Hematopoietic multipotent progenitor cell treated with erythropoietin and hydrocortisone succinate and interleukin-3 and kit ligand, for 6 days (in vitro differentiated cells): Measurements from ENCODE around the gene RNF212.
"Not testable (repeated sequence)": the region's sequence is repeated elsewhere in the genome, so short reads cannot be mapped to it uniquely, and the experiment has no call there.

Source experiments
- DNase-seq: peaks from one replicate; pipeline ENCODE4 v3.0.0-alpha.2; 2015

The RNF212 gene

DNA sequence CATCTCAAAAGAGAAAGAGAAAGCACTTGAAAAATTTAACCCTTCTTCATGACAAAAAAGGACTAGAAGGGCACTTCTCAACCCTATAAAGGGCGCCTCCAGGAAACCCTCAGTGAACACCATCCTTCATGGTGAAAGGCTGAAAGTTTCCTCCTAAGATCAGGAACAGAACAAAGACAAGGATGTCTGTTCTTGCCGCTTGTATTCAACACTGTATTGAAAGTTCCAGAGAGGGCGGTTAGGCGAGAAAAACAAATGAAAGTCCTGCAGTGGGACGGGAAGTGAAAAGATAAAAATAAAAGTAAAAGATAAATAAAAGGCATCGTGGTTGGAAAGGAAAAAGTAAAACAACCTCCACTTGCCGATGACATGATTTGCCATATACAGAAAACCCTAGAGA, 50.9 kb downstream of the RNF212 start:
- no peak for DNase-seq

DNA sequence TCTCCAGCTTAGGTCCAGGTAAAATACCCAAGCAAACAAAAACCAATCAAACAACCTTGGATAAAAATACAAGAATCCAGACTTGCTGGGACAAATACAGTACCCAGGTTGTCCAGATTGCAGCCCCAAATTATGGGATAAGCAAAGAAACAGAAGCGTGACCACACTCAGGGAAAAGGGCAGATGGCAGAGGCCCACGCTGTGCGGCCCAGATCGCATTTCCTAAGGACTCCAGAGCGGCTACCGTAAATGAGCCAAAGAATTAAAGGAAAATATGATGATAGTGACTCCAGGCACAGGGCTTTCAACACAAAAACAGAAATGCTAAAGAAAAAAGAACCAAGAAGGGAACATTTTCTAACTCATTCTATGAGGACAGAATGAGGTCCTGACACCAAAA, 51.6 kb downstream of the RNF212 start:
- no peak for DNase-seq

- no peak for DNase-seq
Measured at GRCh38 chr4:1061056-1061700, 52.2 kb downstream of the RNF212 start.

GRCh38 chr4:1060621-1061020, 52.7 kb downstream of the RNF212 start:
- DNase-seq = no peak

DNA sequence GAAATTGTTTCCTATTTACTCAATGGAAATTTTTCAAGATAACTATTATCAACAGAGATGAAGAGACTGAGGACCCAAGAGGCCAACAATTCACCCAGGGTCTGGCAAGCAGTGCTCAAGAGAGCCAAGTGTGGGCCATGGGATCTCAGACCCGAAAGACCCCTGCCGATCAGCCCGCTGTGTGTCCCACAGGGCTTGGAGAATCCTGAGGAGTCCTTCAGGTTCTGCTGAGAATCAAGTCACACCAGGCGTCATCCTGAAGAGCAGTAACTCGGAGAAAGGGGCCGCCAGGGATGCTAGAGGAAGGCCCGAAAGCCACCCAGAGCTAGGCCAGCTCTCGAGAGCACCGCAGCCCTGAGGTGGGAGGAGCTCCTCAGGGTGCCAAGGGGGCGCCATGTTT, 53.2 kb downstream of the RNF212 start:
- no peak for DNase-seq

DNA sequence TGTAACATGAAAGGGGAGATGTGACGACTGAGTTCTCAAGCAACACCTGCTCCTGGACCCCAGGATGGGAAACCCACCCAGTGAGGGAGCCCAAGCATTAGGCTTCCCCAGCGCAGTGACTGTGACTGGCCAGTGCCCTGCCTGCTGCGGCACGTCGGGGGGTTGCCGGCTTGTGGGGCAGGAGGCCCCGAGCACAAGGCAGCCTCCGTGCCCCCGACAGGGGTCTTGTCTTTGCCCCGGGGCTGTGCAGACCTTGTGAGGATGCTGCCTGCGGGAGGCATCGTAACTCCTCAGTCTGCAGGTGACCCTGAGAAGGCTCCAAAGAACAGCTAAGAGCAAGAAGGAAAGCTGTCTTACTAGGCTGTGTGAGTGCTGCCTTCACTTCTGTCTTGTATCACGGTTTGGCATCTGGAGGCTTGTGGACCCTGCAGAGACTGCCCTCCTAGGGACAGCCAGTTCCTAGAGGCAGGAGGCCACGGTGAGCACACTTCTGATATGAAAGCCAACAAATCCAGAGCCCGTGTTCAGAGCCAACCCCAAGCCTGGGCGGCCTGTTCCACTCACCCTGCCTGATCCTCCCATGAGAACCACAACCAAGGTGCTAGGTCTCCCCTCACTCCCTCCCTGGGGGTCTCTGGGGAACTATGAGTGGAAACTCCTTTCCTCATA, 54.2 kb downstream of the RNF212 start:
- no peak for DNase-seq

GRCh38 chr4:1058198-1058996, 55.0 kb downstream of the RNF212 start:
- no peak for DNase-seq

GRCh38 chr4:1057403-1057745, 56.0 kb downstream of the RNF212 start:
- DNase-seq = no peak

DNA sequence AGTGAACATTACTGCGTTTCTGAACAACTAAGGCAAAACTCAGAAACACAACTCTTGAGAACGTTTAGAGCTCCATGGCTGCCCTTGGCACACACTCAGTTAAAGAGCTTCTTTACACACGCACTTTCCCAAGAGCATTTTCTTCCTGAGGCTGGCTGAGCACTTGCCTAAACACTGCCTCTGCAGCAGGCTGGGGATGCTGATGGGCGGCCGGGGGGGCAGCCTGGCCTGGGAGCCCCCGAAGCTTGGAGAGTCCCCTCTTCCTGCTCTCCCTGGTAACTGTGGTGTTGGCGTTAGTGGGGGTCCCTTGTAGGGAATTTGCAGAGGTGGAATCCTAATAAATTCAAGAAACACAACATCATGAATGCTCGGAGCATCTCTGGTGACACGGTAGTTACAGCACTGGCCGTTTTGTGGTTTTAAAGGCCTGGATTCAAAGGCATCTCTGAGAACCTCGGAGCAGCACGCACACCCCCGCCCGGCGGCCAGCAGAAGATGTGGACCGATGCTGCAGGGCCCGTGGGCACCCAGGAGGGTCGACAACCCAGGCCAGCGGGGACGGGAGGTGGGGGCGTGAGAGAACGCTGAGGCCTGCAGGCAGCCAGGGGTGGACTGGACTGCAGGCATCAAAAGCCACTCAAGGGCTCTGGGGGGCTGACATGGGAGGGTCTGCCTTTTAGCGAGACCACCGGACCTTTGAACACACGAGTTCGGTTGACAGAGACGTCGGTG, 56.5 kb downstream of the RNF212 start:
- DNase-seq = no peak

DNA sequence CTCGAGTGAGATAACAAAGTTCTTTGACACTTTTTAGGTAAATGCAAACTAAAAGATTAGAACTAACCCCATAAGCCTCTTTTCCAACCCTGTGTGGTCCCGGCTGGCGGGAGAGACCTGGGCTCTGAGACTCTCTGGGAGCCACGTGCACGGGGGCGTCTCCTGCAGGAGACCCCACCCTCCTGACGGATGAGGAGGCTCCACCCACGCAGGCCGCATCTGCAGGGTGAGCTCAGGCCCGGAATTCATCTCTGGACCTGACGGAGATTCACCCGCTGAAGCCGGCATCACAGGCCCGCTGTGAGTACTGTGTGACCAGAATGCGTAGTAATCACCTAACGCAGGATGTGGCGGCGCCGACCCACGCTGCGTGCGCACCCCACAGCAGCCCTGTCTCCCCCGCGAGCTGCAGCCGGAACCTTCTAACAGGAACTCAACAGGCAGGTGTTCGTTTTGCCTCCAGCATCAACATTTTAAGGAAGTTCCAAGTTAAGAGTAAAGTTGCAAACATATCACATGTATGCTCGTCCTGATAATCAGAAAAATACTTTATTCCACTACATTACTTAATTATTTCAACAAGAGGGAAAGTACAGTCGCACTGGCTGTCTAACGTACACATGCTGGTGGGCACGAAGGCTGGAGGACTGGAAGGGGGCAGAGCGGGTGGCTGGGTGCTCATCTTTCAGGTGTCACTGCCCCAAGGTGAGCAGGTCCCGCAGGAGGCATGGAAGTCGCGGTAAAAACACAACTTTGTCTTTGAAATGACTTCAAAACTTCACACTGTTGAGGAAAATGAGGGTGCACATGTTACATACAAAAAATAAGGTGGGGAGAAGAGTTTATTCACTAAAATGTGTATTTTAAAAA, 57.4 kb downstream of the RNF212 start:
- peak; percentile 51 for DNase-seq

- DNase-seq = not testable (repeated sequence)
Measured at GRCh38 chr4:1055243-1055701, 58.1 kb downstream of the RNF212 start.

GRCh38 chr4:1054696-1055242, 58.6 kb downstream of the RNF212 start:
- not testable (repeated sequence) for DNase-seq

DNA sequence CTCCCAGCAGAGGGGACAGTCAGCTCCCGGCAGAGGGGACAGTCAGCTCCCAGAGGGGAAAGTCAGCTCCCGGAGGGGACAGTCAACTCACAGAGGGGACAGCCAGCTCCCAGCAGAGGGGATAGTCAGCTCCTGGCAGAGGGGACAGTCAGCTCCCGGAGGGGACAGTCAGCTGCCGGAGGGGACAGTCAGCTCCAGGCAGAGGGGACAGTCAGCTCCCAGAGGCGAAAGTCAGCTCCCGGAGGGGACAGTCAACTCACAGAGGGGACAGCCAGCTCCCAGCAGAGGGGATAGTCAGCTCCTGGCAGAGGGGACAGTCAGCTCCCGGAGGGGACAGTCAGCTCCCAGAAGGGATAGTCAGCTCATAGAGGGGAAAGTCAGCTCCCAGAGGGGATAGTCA, 59.5 kb downstream of the RNF212 start:
- not testable (repeated sequence) for DNase-seq

DNA sequence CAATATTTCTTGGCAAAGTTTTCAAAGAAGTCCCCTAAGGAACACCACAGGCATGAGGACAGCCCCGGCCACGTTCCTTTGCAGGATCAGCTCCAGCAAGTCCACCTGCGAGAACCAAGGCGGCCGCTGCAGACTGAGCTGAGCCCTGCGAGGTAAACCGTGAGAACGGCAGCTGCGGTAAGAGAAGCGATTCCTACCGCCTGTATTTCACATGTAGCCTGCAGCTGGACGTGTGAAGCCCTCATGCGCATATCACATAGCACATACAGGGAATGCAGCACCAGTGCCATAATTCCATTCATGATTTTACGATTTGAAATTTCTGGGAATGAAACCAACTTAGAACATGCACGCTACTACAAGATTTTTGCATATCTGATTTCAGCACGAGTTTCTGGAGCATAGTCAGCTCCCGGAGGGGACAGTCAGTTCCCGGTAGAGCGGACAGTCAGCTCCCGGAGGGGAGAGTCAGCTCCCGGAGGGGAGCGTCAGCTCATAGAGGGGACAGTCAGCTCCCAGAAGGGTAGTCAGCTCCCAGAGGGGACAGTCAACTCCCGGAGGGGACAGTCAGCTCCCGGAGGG, 60.2 kb downstream of the RNF212 start:
- no peak for DNase-seq

- DNase-seq = no peak
Measured at GRCh38 chr4:1052231-1052671, 61.1 kb downstream of the RNF212 start.

DNA sequence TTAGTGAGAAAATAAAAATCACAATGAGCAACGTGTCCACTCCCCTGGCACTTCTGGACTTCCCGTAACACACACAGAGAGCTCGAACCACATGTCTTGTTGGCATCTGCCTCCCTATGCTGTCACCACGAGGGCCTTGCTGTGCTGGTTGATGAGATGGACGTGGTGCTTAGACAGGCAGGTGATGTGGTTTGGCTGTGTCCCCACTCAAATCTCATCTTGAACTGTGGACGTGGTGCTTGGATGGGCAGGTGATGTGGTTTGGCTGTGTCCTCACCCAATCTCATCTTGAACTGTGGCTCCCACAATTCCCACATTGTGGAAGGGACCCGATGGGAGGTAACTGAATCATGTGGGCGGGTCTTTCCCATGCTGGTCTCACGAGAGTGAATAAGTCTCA, 61.9 kb downstream of the RNF212 start:
- DNase-seq = no peak

DNA sequence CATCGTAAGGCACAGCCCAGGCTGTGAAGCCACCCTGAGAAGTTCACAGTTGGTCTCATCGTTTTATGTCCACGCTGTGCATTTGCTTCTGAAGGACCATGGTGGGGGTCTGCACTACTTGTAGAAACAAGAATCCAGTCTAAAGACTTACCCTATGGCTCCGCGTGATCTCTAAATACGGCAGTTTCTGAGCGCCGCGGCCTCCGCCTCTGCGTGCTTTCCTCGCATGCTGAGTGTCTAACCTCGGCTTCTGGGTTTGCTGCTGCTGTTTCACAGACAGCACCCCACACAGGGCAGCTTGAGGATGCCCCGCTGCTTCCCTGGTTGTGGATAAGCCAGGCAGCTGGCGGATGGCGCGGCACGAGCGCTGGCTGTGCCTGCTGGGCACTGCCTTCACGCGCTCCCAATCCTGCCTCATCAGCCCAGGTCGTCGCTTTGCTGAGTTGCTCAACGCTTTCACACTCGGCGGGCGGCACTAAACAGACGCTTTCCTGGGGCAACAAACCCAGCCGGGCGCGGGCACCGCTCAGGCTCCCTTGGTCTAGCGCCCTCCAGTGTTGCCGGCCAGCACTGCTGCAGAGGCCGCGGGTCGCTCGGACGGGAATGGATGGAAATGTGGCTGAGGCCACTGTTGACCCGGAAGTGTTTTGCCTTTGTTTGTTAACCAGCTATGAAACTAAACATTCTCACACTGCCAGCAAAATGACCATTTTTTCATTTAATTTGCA, 62.7 kb downstream of the RNF212 start:
- no peak for DNase-seq

DNA sequence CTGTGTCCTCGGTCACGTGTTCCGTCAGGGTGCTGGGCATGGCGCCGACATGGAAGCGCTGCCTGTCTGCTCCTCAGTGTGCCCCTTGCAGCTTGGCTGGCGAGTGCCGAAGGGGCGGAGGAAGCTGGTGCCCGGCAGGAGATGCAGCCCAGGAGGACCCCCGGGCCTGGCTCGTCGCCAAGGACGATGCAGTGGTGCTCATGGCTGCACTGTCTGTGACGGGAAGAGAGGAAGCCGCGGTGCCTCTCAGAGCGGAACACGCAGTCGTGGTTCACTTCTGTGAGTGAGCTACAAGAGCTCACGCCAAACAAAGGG, 63.8 kb downstream of the RNF212 start:
- no peak for DNase-seq

DNA sequence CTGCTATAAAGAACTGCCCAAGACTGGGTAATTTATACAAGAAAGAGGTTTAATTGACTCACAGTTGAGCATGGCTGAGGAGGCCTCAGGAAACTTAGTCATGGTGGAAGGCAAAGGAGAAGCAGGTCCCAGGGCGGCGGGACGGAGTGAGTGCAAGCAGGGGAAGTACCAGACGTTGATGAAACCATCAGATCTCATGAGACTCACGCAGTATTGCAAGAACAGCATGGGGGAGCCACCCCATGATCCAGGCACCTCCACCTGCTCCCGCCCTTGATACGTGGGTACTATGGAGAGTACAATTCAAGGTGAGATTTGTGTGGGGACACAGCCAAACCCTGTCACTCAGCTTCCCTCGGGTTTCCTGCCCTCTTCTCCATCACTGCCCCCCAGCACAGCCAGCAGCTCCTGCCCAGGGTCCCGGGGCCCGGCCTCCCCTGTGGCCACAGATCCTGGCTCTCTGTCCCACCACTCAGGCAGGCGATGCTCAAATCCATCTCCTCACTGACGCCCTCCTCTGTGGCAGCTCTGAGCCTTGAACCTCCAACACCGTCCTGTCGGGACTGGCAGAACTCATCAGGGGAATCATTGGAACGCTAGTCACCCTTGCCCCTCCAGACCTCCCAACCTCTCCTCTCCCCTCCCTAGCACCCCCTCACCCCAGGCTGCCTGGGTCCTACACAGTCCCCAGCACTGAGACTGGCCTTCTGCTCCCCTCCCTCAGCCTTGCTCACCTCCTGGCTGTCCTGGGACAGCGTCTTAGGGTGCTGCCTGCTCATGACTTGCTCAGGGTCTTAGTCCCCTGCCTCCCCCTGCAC, 64.4 kb downstream of the RNF212 start:
- DNase-seq = no peak
